HEK293 (cell line): ENCODE results near the gene MUC4.

ENCODE experiments used
- EGR2 ChIP-seq: fragments of 450-650 bp; formaldehyde crosslinking; IDR thresholded peaks from 2 replicates; pipeline ENCODE4 v1.5.1; 2016; ENCODE audit warnings: low read depth, missing biosample characterization, missing genetic modification characterization
- ZNF274 ChIP-seq, 2 experiments: fragments of 200-500 bp in 1 of 2; fragments of 450-650 bp in 1 of 2; sonication (Bioruptor generic) in 1 of 2; formaldehyde crosslinking in 1 of 2; IDR thresholded peaks; 2 replicates each; pipeline versions ENCODE4 v1.5.1 to v1.6.1; 2014 to 2016; ENCODE audit warnings: borderline replicate concordance in 1 of 2, inconsistent platforms in 1 of 2, low read length in 1 of 2, missing biosample characterization in 1 of 2, missing genetic modification characterization in 1 of 2
- ZNF600 ChIP-seq: fragments of 450-650 bp; formaldehyde crosslinking; IDR thresholded peaks from 2 replicates; pipeline ENCODE4 v1.5.1; 2016; ENCODE audit warnings: missing biosample characterization, missing genetic modification characterization
- ZNF654 ChIP-seq: fragments of 450-650 bp; formaldehyde crosslinking; IDR thresholded peaks from 2 replicates; pipeline ENCODE4 v1.5.1; 2016; ENCODE audit warnings: low read depth, missing biosample characterization, missing genetic modification characterization
- ZNF707 ChIP-seq: fragments of 450-650 bp; formaldehyde crosslinking; IDR thresholded peaks from 2 replicates; pipeline ENCODE4 v1.5.1; 2016; ENCODE audit warnings: missing biosample characterization, missing genetic modification characterization
- TF ChIP-seq, protein P1 (sequence below): fragments of 450-650 bp; formaldehyde crosslinking; IDR thresholded peaks from 2 replicates; pipeline ENCODE4 v1.5.1; 2016; ENCODE audit warnings: missing biosample characterization, missing genetic modification characterization
- TF ChIP-seq, protein P2 (sequence below): fragments of 450-650 bp; formaldehyde crosslinking; IDR thresholded peaks from 2 replicates; pipeline ENCODE4 v1.5.1; 2016; ENCODE audit warnings: missing biosample characterization, missing genetic modification characterization

DNA sequence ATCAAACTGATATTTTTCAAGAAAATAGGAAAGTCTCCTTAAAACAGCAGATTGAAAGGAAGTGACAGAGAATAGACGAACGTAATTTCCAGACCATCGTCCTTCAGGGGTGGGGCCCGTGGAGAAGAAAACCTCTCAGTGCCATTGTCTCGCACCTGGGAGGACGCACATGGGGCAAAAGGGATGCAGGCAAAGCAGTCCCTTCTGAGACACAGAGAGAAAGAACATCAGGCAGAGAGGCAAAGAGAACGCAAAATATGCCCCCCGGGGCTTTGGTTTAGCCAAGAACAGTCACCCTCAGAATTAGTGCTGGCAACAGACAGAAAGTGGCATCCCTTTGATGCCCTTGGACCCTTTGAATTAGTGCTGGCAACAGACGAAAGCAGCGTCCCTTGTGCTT lies 53.9 kb downstream of the MUC4 start:
- TF ChIP-seq, protein P1, sequence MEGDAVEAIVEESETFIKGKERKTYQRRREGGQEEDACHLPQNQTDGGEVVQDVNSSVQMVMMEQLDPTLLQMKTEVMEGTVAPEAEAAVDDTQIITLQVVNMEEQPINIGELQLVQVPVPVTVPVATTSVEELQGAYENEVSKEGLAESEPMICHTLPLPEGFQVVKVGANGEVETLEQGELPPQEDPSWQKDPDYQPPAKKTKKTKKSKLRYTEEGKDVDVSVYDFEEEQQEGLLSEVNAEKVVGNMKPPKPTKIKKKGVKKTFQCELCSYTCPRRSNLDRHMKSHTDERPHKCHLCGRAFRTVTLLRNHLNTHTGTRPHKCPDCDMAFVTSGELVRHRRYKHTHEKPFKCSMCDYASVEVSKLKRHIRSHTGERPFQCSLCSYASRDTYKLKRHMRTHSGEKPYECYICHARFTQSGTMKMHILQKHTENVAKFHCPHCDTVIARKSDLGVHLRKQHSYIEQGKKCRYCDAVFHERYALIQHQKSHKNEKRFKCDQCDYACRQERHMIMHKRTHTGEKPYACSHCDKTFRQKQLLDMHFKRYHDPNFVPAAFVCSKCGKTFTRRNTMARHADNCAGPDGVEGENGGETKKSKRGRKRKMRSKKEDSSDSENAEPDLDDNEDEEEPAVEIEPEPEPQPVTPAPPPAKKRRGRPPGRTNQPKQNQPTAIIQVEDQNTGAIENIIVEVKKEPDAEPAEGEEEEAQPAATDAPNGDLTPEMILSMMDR: no peak
- TF ChIP-seq, protein P2, sequence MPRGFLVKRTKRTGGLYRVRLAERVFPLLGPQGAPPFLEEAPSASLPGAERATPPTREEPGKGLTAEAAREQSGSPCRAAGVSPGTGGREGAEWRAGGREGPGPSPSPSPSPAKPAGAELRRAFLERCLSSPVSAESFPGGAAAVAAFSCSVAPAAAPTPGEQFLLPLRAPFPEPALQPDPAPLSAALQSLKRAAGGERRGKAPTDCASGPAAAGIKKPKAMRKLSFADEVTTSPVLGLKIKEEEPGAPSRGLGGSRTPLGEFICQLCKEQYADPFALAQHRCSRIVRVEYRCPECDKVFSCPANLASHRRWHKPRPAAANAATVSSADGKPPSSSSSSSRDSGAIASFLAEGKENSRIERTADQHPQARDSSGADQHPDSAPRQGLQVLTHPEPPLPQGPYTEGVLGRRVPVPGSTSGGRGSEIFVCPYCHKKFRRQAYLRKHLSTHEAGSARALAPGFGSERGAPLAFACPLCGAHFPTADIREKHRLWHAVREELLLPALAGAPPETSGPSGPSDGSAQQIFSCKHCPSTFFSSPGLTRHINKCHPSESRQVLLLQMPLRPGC (tag by site-specific recombination): no peak
- TF ChIP-seq ZNF707: no peak
- no peak for TF ChIP-seq ZNF274 (IDR thresholded peaks at IDR 0.05; ENCODE audit: low read length)
- TF ChIP-seq ZNF274 (tag by site-specific recombination; IDR thresholded peaks at IDR 0.05; ENCODE audit: borderline replicate concordance): no peak
- no peak for TF ChIP-seq ZNF600
- no peak for TF ChIP-seq ZNF654 (tag by site-specific recombination)
- TF ChIP-seq EGR2 (tag by site-specific recombination): no peak
